Stomach (tissue), 9 donors: Measurements from ENCODE around the gene GPX7. TPM values are rescaled to one million over a fixed set of nuclear protein-coding genes. Genes with fewer than 3 reads are reported as not detected.

Experiments used
- DNase-seq, 2 donors: peaks; one replicate each; pipeline versions ENCODE4 v3.0.0 to v3.0.0-alpha.2; 2013 to 2019
- H3K27ac ChIP-seq, 5 donors: fragments of 200-600 bp in 4 of 5; sonication (generic) in 4 of 5; one replicate each; pipeline ENCODE4 v1.5.1; 2013 to 2019; ENCODE audit warnings: mild to moderate bottlenecking in 1 of 5, moderate library complexity in 1 of 5
- H3K27me3 ChIP-seq, 3 donors: fragments of 200-600 bp; sonication (generic); one replicate each; pipeline ENCODE4 v1.5.1; 2017 to 2019; ENCODE audit warnings: mixed run types in 1 of 3
- H3K36me3 ChIP-seq, 4 donors: fragments of 200-600 bp; sonication (generic); 1 replicate in 3 of 4; 2 replicates in 1 of 4; pipeline ENCODE4 v1.5.1; 2016 to 2019
- H3K4me1 ChIP-seq, 4 donors: fragments of 200-600 bp; sonication (generic); one replicate each; pipeline ENCODE4 v1.5.1; 2016 to 2019
- H3K4me3 ChIP-seq, 4 donors: fragments of 200-600 bp; sonication (generic) in 3 of 4; one replicate each; pipeline ENCODE4 v1.5.1; 2016 to 2019; ENCODE audit warnings: mild to moderate bottlenecking in 1 of 4
- H3K9me3 ChIP-seq, 4 donors: fragments of 200-600 bp; sonication (generic); one replicate each; pipeline ENCODE4 v1.5.1; 2016 to 2019
- CTCF ChIP-seq, 7 experiments: fragments of 450-650 bp in 4 of 7; fragments of 200-600 bp in 3 of 7; sonication (generic) in 3 of 7; IDR thresholded peaks; one replicate each; pipeline ENCODE4 v1.5.1; 2016 to 2019; ENCODE audit warnings: antibody characterized with exemption in 7 of 7, control low read depth in 2 of 7, mild to moderate bottlenecking in 1 of 7
- EP300 ChIP-seq: sonication (generic); formaldehyde crosslinking; IDR thresholded peaks from one replicate; pipeline ENCODE4 v1.6.1; 2017; ENCODE audit warnings: antibody characterized with exemption
- POLR2A ChIP-seq, 4 donors: fragments of 450-650 bp; IDR thresholded peaks; one replicate each; pipeline ENCODE4 v1.6.1; 2016; ENCODE audit warnings: antibody characterized with exemption in 4 of 4, control low read depth in 2 of 4, mild to moderate bottlenecking in 1 of 4, moderate library complexity in 1 of 4
- POLR2AphosphoS5 ChIP-seq, 3 donors: sonication (generic); formaldehyde crosslinking; IDR thresholded peaks; one replicate each; pipeline ENCODE4 v1.6.1; 2016; ENCODE audit warnings: antibody characterized with exemption in 3 of 3
- WGBS, 5 donors: extraction: QIAGEN DNeasy Blood & Tissue Kit in 3 of 5; methylation state at CpG; one replicate each; pipeline versions ENCODE4 v1.1.5 to v1.1.7; 2013 to 2018; 5-methylcytosine and 5-hydroxymethylcytosine counted together
- intact Hi-C: fragments of 100-400 bp; cut with DNase I; formaldehyde crosslinking; loops from one replicate; pipeline ENCODE4 v1.15.1; 2023; ENCODE audit warnings: low total_unique reads
- polyA plus RNA-seq, 3 donors: library from polyadenylated mRNA; stranded (reverse); fragments of 200-250 nt; gene quantifications; one replicate each; pipeline ENCODE4 v1.2.3, GENCODE V29; 2013
- total RNA-seq, 5 donors: library from RNA; depleted of rRNA; stranded (reverse); fragments of >200 nt; gene quantifications; one replicate each; pipeline versions ENCODE4 v1.1.0 to v1.2.3, GENCODE V29; 2014 to 2016
- donor health status: healthy with polysubstance abuse.
- donor health status: Bipolar disorder and iron deficiency.
- donor health status: healthy.

The GPX7 gene
- total and polyA plus RNA-seq, 8 donors = 0.87 to 57.6 (median 7.0) TPM; not detected in 1

GRCh38 chr1:52588535-52588934, 13.6 kb upstream of the GPX7 start:
- H3K27me3 ChIP-seq = peaks cover 0 to 6% (median 0%) of the 10 kb centered on the region in 3 donors
- H3K9me3 ChIP-seq = no peaks in the 10 kb centered on the region
- no peaks in the 10 kb centered on the region for H3K36me3 ChIP-seq
- TF ChIP-seq EP300 (no peak), POLR2AphosphoS5 (IDR thresholded peaks at IDR 0.05) (no peak)
- 39 to 67% (median 61%) methylated on average over 1 of the region's 1 CpG for WGBS, 5 donors
- H3K4me3 ChIP-seq = no peak overlapping the region
- DNase-seq = no peak
- intact Hi-C loops = no loop called here
- no peaks in the 10 kb centered on the region for H3K4me1 ChIP-seq
- no peak overlapping the region for H3K27ac ChIP-seq

DNA sequence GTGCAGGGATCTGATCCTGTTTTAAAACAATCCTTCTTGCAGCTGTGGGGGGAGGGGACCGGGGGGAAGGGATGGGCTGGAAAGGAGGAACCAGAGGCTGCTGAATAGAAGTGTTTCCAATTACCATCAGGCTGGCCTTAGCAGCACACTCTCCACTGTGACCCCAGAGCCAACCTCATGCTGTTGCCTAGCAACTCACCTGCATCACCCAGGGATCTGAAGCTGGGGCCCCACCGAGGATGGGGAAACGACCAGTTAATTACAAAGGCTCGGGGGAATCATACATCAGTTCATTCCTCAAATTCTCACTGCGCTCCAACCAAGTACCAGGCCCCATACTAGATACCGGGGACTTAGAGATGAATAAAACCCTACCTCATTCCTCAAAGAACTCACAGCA, 11.9 kb upstream of the GPX7 start:
- H3K9me3 ChIP-seq = no peaks in the 10 kb centered on the region
- no peaks in the 10 kb centered on the region for H3K4me1 ChIP-seq
- no peaks in the 10 kb centered on the region for H3K36me3 ChIP-seq
- no peak overlapping the region for H3K27ac ChIP-seq
- H3K4me3 ChIP-seq = no peak overlapping the region
- 50 to 62% (median 53%) methylated on average over 6 of the region's 6 CpGs for WGBS, 5 donors
- intact Hi-C loops = no loop called here
- H3K27me3 ChIP-seq = peaks cover 0 to 6% (median 0%) of the 10 kb centered on the region in 3 donors
- TF ChIP-seq POLR2AphosphoS5 (IDR thresholded peaks at IDR 0.05) = no peak
- TF ChIP-seq CTCF (IDR thresholded peaks at IDR 0.05) = no peak
- TF ChIP-seq POLR2A (IDR thresholded peaks at IDR 0.05) = no peak
- no peak for TF ChIP-seq EP300
- DNase-seq = peak in 1 of 2 donors; percentile 41

DNA sequence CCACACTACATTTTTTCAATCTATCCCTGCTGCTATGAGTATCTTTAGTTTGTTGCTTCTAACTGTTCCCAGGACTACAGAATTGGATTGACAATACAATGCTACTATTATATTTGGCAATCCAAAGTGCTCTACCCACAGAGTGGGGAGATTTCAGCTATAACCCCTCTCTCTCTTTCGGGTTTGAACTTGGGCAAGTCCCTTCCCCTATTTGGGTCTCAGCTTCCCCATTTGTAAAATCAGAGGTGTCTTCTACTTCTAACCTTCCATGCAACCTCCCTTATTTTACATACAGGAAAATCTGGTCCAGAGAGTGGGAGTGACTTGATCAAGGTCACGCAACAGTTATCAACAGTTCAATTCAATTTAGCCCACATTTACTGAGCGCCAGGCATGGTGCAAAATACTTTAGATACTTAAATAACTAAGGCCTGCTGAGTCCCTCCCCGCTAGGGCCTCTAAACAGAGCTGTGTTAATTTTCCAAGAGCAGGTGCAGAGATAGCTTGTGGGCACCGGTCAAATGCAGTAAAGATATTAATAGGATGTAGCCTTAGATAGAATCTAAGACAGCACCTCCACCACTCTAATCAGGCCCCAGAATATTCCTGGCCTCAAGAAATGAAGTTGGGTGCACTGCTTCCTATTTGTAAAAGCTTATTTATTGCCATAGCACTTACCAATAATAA, 9.4 kb upstream of the GPX7 start:
- TF ChIP-seq POLR2AphosphoS5 (IDR thresholded peaks at IDR 0.05) = no peak
- TF ChIP-seq POLR2A (IDR thresholded peaks at IDR 0.05) = no peak
- TF ChIP-seq CTCF (IDR thresholded peaks at IDR 0.05) = no peak
- TF ChIP-seq EP300 = no peak
- no peaks in the 10 kb centered on the region for H3K9me3 ChIP-seq
- WGBS, 5 donors = 80 to 87% (median 83%) methylated on average over 5 of the region's 5 CpGs
- no peak overlapping the region for H3K27ac ChIP-seq
- no peaks in the 10 kb centered on the region for H3K27me3 ChIP-seq
- no peak for DNase-seq
- H3K4me1 ChIP-seq = no peaks in the 10 kb centered on the region
- no peaks in the 10 kb centered on the region for H3K36me3 ChIP-seq
- H3K4me3 ChIP-seq = no peak overlapping the region
- intact Hi-C loops = no loop called here

- 91 to 96% (median 94%) methylated on average over 1 of the region's 1 CpG for whole genome bisulfite sequencing, 5 donors
- Histone ChIP-seq H3K27ac (no peak overlapping the region), H3K27me3 (no peaks in the 10 kb centered on the region), H3K4me3 (no peak overlapping the region), H3K36me3 (no peaks in the 10 kb centered on the region), H3K4me1 (no peaks in the 10 kb centered on the region), H3K9me3 (no peaks in the 10 kb centered on the region)
- intact Hi-C loops = no loop called here
- no peak for DNase-seq
- TF ChIP-seq POLR2AphosphoS5 (IDR thresholded peaks at IDR 0.05) (no peak), CTCF (IDR thresholded peaks at IDR 0.05) (no peak), EP300 (no peak), POLR2A (IDR thresholded peaks at IDR 0.05) (no peak)
These were observed 8.7 kb upstream of the GPX7 start for GRCh38 chr1:52593495-52593894.

- Histone ChIP-seq H3K27me3 (no peaks in the 10 kb centered on the region), H3K36me3 (no peaks in the 10 kb centered on the region), H3K4me1 (no peaks in the 10 kb centered on the region), H3K4me3 (no peak overlapping the region), H3K9me3 (no peaks in the 10 kb centered on the region), H3K27ac (no peak overlapping the region)
- intact Hi-C loops = no loop called here
- WGBS, 5 donors = 56 to 64% (median 59%) methylated on average over 3 of the region's 3 CpGs
- TF ChIP-seq POLR2AphosphoS5 (IDR thresholded peaks at IDR 0.05) (no peak), CTCF (IDR thresholded peaks at IDR 0.05) (no peak), POLR2A (IDR thresholded peaks at IDR 0.05) (no peak), EP300 (no peak)
- DNase-seq = no peak
These were observed 7.1 kb upstream of the GPX7 start for GRCh38 chr1:52595061-52595460.
